HEK293 (cell line): ENCODE data around the gene AMIGO1.

Experiments
- CTCF ChIP-seq: fragments of 450-650 bp; formaldehyde crosslinking; IDR thresholded peaks from 2 replicates; pipeline ENCODE4 v1.5.1; 2016; ENCODE audit warnings: missing biosample characterization, missing genetic modification characterization
- KLF1 ChIP-seq: fragments of 450-650 bp; formaldehyde crosslinking; IDR thresholded peaks from 2 replicates; pipeline ENCODE4 v1.5.1; 2016; ENCODE audit warnings: missing biosample characterization, missing genetic modification characterization
- KLF9 ChIP-seq: fragments of 450-650 bp; formaldehyde crosslinking; IDR thresholded peaks from 2 replicates; pipeline ENCODE4 v1.5.1; 2016; ENCODE audit warnings: missing biosample characterization, missing genetic modification characterization, low read depth
- TCF7L2 ChIP-seq: IDR thresholded peaks from 2 replicates; pipeline ENCODE4 v1.6.1; 2011; ENCODE audit warnings: low read depth, mild to moderate bottlenecking, inconsistent platforms, low read length, moderate library complexity, borderline replicate concordance
- ZBTB1 ChIP-seq: fragments of 450-650 bp; formaldehyde crosslinking; IDR thresholded peaks from 2 replicates; pipeline ENCODE4 v1.5.1; 2016; ENCODE audit warnings: missing biosample characterization, missing genetic modification characterization
- ZBTB44 ChIP-seq: fragments of 450-650 bp; IDR thresholded peaks from 2 replicates; pipeline ENCODE4 v1.5.1; 2018; ENCODE audit warnings: missing biosample characterization, mild to moderate bottlenecking, missing genetic modification characterization
- ZNF112 ChIP-seq: fragments of 450-650 bp; formaldehyde crosslinking; IDR thresholded peaks from 2 replicates; pipeline ENCODE4 v1.5.0; 2017; ENCODE audit warnings: missing biosample characterization, missing genetic modification characterization
- ZNF140 ChIP-seq: fragments of 450-650 bp; formaldehyde crosslinking; IDR thresholded peaks from 2 replicates; pipeline ENCODE4 v1.5.1; 2016; ENCODE audit warnings: missing biosample characterization, missing genetic modification characterization
- ZNF24 ChIP-seq: fragments of 450-650 bp; formaldehyde crosslinking; IDR thresholded peaks from 2 replicates; pipeline ENCODE4 v1.5.1; 2016; ENCODE audit warnings: missing biosample characterization, missing genetic modification characterization
- ZNF785 ChIP-seq: fragments of 450-650 bp; formaldehyde crosslinking; IDR thresholded peaks from 2 replicates; pipeline ENCODE4 v1.5.1; 2016; ENCODE audit warnings: missing biosample characterization, missing genetic modification characterization
- TF ChIP-seq, protein P1 (sequence below): sonication (generic); formaldehyde crosslinking; IDR thresholded peaks from 2 replicates; pipeline ENCODE4 v1.8.1; 2022; ENCODE audit warnings: mild to moderate bottlenecking, moderate library complexity, missing genetic modification reagents

- TF ChIP-seq ZNF24 (tag by site-specific recombination) (no peak), CTCF (tag by site-specific recombination) (no peak), KLF9 (tag by site-specific recombination) (no peak), KLF1 (no peak), ZNF112 (tag by site-specific recombination) (no peak), ZNF785 (no peak), ZBTB1 (tag by site-specific recombination) (no peak), TCF7L2 (no peak), ZNF140 (no peak), ZBTB44 (tag by site-specific recombination) (no peak)
- TF ChIP-seq, protein P1, sequence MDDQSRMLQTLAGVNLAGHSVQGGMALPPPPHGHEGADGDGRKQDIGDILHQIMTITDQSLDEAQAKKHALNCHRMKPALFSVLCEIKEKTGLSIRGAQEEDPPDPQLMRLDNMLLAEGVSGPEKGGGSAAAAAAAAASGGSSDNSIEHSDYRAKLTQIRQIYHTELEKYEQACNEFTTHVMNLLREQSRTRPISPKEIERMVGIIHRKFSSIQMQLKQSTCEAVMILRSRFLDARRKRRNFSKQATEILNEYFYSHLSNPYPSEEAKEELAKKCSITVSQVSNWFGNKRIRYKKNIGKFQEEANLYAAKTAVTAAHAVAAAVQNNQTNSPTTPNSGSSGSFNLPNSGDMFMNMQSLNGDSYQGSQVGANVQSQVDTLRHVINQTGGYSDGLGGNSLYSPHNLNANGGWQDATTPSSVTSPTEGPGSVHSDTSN (CRISPR knock-in tag) = no peak
Measured at GRCh38 chr1:109475261-109475660, 34.3 kb downstream of the AMIGO1 start.
